CD4-positive, alpha-beta T cell treated with Interleukin-21 for 1 hour (primary cell): ENCODE data around the gene LMAN2L.

ENCODE experiments used
- DNase-seq: peaks from one replicate; pipeline ENCODE4 v3.0.0-alpha.2; 2020

The LMAN2L gene

DNA sequence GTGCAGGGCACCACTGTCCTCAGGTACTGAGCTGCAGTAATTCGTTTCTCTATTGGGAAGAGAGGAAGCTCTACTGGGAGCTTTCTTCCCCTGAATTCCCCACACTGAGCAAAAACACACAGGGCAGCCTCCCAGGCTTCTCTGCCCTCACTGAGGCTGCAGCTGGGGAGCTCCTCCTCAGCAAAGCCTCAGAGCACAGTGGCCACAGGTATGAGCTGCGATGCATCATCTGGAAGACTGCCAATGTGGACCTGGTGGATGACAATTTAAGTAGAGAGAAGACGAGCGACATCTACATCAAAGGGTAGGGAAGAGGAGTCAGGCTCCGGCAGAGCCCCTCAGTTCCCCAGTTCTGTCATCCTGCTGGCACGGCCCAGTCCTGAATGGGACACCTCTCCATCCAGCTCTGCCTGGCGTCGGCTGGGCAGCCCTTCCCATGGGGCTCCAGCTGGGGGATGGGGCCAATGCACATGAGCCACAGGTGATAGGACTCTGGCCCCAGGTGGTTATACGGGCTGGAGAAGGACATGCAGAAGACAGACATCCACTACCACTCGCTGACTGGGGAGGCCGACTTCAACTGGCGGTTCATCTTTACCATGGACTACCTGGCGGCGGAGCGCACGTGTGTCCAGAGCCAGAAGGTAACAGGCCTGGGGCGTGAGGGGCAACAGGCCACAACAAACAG lies 37.6 kb downstream of the LMAN2L start:
- DNase-seq = no peak

DNA sequence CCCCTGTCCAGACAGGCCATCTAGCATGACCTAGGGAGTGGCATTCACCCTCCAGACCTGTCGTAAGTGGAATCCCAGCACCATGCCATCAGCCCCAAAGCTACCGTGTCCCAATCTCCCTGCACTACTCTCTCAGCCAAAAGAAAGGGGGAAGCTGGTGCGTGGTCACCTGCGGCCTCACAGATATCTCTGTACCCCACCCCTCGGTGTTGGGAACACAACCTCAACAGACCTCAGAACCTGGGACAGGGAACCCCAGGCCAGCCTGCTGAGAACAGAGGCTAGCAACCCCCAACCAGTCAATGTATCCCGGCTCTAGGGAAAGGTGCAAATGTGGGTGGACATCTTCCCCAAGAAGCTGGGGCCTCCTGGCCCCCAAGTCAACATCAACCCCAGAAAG lies 38.2 kb downstream of the LMAN2L start:
- DNase-seq = no peak

DNA sequence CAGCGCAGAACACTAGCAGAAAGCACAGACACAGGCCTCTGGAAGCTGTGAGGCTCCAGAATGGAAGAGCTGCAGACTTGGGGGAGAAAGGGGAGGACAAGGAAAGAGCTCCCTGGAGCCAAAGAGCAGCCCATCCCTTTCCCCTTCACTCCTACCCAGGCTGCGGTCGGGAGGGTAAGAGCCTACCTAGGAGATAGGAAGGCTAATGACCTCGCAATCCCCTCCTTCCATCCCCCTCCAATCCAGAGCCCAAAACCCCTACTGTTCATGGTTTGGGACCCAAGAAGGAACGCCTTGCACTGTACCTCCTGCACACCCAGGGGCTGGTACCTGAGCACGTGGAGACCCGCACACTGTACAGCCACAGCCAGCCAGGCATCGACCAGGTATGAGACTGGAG lies 39.8 kb downstream of the LMAN2L start:
- DNase-seq = no peak

- DNase-seq = no peak
Observed at GRCh38 chr2:96699621-96700020, 40.2 kb downstream of the LMAN2L start.

DNA sequence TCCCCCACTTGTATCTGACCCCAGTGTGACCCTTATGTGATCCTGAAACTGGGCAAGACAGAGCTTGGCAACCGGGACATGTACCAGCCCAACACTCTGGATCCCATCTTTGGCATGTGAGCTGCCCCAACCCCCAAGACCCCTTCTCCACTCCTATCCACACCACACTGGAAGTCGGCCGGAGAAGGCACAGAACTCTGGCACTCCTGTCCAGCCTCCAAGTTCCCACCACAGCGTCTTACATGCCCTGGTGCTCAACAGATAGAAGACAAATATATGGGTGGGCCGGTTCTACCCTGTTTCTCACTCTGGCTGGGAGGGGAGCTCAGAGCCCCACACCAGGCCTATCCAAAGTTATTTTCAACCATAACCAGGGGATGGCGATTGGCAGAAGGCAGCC lies 40.8 kb downstream of the LMAN2L start:
- no peak for DNase-seq

GRCh38 chr2:96698221-96698861 lies 41.5 kb downstream of the LMAN2L start:
- no peak for DNase-seq

GRCh38 chr2:96697476-96697875 lies 42.4 kb downstream of the LMAN2L start:
- no peak for DNase-seq

DNA sequence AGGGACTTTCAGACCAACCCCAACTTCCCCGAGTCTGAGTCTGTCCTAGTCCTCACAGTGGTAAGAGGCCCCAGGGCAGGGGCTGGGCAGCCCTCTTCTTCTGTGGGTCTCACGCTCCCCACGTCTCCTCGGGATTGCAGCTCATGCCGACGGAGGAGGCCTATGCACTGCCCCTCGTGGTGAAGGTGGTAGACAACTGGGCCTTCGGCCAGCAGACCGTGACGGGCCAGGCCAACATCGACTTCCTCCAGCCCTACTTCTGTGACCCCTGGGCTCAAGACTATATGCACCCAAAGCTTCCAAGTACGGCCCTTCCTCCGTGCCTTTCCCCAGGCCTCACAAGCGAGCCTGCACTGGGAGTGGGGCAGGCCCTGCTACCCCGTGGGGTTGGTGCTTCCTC lies 44.3 kb downstream of the LMAN2L start:
- DNase-seq = no peak

- no peak for DNase-seq
Observed at GRCh38 chr2:96694816-96695455, 44.9 kb downstream of the LMAN2L start.

DNA sequence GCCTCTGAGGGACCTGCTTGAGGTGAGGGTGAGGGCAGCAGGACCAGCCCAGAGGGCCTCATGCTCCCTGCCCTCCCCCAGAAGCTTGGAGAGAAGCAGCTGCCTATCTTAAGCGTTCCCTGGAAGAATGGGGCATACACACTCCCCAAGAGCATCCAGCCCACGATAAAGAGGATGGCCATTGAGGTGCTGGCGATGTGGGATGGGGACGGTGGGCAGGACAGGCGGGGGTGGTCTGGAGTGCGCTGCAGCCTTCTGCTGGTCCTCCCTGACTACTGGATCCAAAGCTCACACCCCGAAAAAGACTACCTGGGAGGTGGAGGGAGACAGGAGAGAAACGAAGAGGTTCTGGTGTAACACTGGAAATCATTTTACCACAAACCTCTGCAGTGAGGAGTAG lies 45.6 kb downstream of the LMAN2L start:
- no peak for DNase-seq

DNA sequence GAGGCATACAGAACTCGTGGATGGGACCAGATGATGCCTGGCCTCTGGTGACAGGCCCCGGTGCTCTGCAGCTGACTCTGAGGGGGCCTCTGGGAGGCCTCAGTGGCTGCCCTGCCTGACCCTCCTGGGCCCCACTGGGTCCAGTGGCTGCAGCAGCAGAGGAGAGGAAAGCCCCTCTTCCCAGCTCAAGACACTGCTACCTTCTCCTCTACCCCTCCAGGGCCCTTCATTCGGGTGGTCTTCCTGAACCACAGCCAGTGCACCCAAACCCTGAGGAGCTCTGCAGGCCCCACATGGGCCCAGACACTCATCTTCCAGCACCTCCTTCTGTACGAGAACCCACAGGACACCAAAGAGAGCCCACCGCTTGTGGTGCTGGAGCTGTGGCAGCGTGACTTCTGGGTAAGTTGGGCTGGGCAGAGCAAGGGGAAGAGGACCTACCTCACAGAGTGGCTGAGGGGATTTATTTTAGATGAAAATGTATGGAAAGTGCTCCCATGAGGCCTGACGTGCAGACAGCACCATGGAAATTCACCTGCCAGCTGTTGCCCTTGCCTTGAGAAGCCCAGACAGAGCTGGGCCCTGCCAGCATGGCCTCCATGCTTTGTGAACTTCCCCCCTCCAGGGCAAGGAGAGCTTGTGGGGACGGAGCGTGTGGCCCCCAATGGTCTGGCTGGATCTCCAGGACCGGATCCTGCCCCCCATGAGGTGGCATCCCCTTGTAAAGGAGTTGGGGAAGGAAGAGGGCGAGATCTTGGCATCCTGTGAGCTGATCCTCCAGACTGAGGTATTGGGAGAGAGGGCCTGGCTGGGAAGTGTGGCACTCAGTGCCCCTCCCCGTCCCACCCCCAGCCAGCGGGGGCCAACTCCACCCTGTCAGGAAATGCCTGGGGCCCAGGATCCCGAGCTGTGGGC lies 46.3 kb downstream of the LMAN2L start:
- DNase-seq = no peak

GRCh38 chr2:96692094-96692971 lies 47.5 kb downstream of the LMAN2L start:
- DNase-seq = no peak

GRCh38 chr2:96691022-96691612 lies 48.7 kb downstream of the LMAN2L start:
- no peak for DNase-seq

DNA sequence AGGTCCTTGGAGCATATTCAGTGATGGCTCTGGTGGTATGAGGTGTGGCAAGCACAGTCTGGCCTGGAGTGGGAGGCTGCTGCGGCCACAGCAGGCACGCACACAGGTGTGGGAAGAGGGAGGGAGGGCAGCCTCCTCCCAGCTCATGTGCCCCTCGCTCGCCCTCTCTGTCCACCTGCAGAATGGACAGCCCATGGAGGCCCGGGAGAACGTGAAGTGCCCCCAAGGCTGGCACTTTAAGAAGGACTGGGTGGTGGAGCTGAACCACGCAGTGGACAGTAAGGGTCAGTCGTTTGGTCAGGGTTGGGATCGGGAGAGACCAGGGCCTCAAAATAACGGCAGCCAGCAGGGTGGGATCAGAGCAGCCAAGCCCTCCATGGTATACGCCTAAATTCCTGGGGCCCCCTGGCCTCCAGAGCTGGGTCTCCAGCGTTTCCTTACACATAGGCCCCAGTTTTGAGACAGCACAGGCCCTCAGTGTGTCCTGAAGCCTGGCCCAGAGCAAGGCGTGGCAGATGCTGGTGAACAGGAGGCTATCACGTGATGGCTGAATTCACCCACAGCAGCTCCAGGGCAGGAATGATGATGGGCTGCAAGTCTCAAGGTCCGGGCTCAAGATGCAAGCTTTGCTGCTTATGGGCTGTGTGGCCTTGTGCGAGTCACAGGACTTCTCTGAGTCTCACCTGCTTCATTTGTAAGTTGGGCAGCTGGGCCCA lies 49.4 kb downstream of the LMAN2L start:
- no peak for DNase-seq

DNA sequence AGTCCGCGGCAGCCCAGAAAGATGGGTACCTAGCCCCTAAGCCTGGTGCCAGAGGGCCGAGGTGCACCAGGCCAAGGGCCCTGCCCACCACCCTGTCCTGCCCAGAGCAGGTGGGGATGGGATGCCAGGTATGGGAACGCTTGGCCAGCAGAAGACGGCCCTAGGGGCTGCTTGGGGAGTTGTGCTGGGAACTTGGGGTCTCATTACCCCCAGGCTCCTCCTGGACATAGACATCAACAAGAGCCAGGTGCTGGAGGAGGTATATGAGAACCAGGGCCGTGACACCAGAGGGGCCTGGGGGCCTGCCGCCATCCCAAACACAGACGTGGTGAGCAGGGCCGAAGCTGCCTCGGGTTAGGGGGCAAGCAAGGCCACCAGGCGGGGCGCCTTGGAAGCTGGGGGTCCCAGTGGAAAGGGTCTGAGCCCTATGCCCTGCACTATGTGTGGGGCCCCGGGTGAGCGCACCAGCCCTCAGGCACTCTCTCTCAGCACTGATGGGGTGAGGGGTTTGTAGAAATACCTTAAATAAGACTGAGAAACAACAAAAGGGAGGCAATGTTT lies 50.4 kb downstream of the LMAN2L start:
- DNase-seq = no peak

DNA sequence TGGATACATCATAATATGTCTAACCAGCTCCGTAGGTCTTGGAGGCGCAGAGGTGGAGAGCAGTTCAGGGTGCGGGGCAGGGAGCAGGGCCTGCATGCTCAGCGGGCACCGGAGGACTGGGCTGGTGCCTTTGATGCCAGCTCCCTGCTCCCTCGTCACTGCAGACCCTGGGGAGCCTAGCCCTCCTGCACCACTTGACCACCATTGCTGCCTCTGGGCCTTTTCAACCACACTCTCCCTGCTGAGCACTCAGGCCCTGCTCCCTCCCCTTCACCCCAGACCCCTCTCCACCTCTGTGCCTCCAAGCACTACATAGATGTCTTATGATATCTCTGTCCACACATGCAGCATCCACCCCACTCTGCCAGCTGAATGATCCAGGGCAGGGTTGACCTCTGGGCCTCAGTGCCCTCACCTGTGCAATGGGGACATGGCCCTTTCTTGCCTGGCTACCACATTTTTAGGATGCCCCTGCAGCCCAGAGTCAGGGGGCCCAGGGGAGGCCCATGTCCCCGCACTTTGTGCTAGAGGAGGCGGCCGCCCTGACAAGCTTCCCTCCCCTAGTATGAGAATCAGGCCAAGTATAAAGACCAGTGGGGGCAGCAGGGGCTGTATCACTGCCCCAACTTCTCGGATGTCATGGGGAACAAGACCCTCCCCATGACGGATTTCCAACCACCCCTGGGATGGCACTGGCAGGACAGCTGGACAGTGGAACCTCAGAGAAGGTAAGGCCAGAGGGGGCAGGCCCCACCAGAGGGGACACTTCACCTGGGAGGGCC lies 51.0 kb downstream of the LMAN2L start:
- DNase-seq = no peak

GRCh38 chr2:96687711-96688640 lies 51.9 kb downstream of the LMAN2L start:
- no peak for DNase-seq

GRCh38 chr2:96687266-96687665 lies 52.6 kb downstream of the LMAN2L start:
- DNase-seq = no peak
